DMS53 treated with DMSO at 0.1 percent for 48 hours (cell line): ENCODE data around the gene ZNF804A.

ENCODE experiments used
- DNase-seq: peaks from one replicate; lab custom pipeline; 2025; ENCODE audit not compliant: unreplicated experiment; lab: John Stamatoyannopoulos, UW

The ZNF804A gene

DNA sequence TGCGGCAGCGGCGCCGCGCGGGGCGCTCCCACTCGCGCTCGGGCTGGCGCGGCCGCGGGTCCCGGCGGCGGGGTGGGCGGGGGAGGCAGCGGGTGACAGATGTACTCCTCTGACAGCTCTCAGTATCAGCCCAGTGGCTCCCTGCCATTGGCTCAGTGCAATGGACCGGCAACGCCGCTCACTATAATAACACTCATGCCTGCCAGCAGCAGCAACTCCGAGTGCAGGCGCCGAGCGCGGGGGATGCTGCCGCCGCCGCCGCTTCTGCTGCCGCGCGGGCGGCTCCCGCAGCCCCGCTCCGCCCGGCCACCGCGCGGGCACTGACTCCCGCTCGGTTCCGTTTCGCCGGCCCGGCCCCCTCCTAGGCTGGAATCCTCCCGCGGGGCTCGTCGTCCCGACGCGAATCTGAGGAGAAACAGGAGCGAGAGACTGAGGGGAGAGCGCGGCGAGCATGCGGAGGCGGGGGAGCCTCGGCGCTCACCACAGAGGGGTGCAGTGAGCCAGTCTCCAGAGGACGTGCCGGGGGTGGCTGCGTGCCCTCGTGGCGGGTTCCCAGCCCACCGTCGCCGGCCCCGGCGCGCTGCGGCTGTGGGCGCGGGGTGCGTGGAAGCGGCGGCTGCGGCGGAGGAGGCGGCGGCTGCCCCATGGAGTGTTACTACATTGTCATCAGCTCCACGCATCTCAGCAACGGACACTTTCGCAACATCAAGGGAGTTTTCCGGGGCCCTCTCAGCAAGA lies at the start of gene ZNF804A:
Gene ZNF804A, plus strand, starts transcription at position 214 of the 738 bp plus-strand sequence. Its CDS starts 431 bp downstream, at position 645.
- peak; percentile 60 for DNase-seq

GRCh38 chr2:184549153-184549552 lies 49.2 kb upstream of the ZNF804A start:
- no peak for DNase-seq

- no peak for DNase-seq
Measured at GRCh38 chr2:184551626-184552025, 46.7 kb upstream of the ZNF804A start.

DNA sequence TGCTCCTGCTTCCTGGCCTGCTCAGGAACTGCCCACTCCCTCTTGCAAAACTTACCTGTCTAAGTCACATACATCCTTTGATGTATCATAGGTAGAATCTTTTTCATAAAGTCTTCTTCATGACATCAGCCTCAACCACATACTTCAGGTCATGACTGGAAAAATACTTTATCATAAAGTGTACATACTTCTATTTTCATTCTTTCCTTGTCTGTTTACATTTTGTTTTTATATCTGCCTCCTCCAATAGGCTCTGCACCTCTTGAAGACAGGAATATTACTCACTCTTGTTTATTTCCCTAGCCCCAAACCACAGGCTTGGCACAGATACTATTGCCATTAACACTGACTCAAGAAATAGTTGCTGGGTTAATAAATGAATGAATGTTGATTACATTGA lies 43.6 kb upstream of the ZNF804A start:
- DNase-seq: no peak

GRCh38 chr2:184555352-184555751 lies 43.0 kb upstream of the ZNF804A start:
- no peak for DNase-seq

DNA sequence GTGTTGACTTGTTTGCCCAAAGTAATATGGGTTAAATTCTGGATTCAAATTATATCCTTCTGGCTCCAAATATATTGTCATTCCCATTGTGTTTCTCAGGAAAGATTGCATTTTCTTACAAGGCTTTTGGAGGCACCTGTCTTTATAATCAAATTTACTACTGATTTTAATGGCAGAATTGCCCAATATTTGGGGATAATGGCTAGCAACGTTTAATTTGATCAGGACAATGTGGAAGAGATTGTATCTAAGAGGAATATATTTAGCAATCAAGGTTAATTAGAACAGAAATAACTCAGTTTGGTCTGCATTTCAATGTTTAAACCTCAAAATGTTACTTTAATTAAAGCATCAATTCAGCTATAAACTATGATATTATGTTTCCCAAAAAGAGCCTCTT lies 41.7 kb upstream of the ZNF804A start:
- DNase-seq: no peak

DNA sequence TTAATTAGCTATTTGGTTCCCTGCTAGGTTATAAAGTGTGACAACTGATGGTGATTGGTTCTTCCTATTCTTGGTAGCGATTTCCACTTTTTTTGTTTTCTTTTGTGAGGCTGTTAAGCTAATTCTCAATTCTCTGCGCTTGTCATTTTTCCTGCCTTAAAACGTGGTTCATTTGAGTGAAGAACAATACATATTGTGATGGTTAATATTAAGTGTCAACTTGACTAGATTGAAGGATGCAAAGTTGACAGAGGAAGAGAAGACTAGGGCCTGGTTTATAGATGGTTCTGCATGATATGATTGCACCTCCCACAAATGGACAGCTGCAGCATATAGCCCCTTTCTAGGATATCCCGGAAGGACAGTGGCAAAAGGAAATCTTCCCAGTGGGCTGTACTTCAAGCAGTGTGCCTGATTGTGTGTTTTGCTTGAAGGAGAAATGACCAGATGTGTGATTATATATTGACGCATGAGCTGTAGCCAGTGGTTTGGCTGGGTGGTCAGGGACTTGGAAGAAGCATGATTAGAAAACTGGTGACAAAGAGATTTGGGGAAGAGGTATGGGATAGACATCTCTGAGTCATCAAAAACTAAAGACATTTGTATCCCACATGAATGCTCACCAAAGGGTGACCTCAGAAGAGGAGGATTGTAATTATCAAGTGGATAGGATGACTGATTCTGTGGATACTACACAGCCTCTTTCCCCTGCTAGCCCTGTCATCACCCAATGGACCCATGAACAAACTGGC lies 39.4 kb upstream of the ZNF804A start:
- DNase-seq: no peak

GRCh38 chr2:184560603-184561002 lies 37.7 kb upstream of the ZNF804A start:
- DNase-seq: no peak

DNA sequence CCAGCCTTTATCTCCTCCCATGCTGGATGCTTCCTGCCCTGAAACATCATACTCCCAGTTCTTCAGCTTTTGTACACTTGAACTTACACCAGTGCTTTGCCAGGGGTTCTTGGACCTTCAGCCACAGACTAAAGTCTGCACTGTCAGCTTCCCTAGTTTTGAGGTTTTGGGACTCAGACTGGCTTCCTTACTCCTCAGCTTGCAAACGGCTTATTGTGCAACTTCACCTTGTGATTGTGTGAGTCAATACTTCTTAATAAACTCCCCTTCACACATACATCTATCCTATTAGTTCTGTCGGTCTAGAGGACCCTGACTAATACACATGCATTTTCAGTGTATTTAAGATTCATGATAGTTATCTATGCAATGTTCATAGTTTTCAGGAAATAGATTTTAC lies 35.8 kb upstream of the ZNF804A start:
- no peak for DNase-seq

DNA sequence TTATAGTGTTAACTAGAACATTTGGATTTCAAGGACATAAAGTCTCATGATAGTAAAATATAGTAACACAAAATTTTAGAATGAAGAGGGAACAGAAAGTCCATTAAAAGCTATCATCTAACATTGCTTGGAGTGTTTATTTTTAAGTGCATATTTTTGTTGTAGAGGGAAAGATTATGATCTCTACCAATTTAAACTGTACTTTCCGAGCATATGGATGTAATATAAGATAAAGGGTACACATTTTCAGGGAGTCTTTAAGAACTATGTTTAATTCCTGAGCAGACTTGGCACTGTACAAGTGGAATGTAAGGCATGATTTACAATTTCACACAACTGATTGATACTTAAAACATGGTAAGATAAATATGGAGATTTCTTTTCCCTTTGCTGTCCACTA lies 34.2 kb upstream of the ZNF804A start:
- DNase-seq: no peak

DNA sequence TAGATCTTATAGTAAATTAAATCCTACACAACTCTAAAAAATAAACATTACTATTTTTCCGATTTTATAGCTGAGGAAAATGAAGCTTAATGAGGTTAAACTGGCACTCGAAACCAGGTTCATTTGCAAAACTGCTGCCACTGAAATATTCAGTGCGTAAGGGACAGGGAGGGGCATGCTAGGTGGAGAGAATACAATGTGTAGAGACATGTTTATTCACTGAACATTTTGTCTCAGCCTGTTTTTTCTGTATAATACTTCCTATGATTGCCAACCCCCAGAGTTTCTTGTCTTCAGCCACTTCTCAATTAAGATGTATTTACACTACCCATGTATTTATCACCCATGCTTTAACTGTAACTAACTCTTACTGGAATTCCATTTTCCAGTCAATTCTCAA lies 31.6 kb upstream of the ZNF804A start:
- no peak for DNase-seq

DNA sequence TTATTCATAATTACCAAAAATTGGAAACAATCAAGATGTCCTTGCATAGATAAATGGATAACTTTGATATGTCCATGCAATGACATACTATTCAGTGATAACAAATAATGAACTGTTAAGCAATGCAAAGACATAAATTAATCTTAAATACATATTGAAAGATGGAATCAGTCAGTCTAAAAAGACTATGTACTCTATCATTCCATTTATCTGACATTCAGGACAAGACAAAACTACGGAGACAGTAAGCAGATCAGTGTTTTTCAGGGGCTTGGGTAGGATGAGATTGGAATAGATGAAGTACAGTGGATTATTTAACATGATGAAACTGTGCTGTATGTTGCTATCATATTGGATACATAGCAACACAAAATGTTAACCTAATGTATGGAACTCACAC lies 21.3 kb upstream of the ZNF804A start:
- DNase-seq: no peak

DNA sequence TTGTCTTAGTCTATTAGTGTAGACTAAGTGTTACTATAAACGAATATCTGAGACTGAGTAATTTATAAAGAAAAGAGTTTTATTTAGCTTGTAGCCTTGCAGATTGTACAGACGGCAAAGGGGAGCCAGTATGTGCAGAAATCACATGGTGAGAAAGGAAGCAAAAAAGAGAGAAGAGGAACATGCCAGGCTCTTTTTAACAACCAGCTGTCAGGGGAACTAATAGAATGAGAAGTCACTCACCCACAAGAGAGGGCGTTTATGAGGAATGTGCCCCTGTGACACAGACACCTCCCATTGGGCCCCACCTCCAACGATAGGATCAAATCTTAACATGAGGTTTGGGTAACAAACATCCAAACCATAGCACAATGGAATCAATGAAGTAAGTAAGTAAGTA lies 20.6 kb upstream of the ZNF804A start:
- DNase-seq: no peak

DNA sequence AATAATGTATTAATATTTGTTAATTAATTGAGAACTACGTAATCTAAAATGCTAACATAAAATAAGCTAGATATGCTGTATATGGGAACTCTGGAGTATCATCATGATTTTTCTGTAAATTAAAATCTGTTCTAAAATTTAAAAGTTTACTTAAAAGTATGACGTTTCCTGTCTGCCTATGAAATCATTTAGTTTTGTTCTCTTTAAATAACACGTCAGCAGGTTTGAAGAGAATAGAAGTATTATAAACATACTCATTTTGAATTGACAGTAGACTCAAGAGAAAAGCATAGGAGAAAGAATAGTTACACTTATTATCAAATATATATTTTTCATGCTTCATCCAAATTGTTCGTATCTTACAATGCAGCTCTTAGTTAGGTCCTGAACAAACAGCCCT lies 19.1 kb upstream of the ZNF804A start:
- no peak for DNase-seq

DNA sequence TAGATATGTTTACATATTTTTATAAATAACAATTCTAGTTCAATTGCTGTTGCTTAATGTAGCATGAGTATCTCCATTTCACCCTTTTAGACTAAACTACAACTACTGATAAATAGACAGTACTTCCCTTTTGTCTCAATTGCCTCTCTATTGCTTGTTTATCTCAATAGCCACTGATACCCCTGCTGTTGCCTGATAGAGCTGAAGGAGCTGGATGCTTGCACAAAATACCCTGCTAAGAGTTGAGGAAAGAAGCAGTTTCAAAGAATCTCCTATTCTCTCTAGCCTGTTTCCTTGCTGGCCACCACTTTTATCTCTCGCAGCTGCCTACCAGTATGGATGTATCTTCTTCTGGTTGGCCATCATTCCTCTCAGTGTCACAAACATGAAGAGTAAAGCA lies 16.9 kb upstream of the ZNF804A start:
- no peak for DNase-seq

GRCh38 chr2:184589261-184589660 lies 9.1 kb upstream of the ZNF804A start:
- no peak for DNase-seq

GRCh38 chr2:184596819-184597411 lies 1.4 kb upstream of the ZNF804A start:
- peak; percentile 15 for DNase-seq

GRCh38 chr2:184597571-184597991 lies 748 bp upstream of the ZNF804A start:
- DNase-seq: peak; percentile 29

- no peak for DNase-seq
Measured at GRCh38 chr2:184598002-184598315, 370 bp upstream of the ZNF804A start.

DNA sequence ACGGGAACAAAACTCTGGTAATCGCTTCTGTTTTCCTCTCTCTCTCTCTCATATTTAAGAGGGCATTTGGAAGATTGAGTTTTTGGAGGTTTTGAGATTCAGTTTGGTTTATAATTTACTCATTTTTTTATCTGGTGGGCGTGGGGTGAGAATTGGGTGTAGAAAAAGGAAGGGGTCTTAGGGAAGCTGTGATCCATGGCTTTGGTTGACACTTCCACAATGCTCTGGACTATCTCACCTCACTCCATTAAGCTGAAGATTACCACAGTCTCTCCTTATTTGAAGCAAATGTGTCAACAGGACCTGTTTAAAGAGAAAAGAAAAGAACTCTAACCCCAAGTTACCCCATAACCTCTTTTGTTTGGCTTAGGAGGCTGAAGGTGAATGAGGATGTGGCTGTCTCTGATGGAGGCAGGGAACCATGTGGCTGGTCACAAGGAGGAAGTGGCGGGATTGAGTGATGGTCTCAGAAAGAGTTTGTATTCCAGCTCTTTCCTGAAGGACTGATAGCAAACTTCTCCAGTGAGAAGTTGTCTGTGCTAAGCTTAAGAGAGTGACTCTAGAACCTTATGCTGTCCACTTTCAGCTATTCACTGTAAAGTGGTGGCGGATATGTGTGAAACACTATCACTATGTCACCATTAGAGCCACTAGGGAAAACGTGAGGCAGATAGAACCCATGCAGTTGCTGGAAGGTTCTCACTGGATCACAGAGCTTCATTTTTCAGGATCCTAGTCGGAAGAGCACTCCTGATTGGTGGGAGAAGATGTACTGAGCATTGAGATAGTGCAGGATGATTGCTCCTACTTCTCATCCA lies 934 bp downstream of the ZNF804A start:
- DNase-seq: no peak

DNA sequence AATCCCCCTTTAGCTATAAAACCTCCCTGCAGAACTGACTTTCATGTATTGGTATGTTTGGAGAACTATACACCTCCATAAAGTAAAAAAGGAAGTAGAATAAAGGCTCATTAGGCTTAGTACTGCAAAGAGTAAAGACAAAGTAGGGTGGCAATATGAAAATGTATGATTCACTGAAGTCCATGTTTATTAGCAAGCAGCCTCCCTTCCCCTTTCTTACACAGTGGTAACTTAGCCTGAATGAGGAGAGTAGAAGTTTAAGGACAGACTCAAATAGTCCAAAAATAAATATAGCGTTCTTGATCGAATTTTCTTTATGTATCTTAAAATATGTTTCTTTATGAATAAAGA lies 1.5 kb downstream of the ZNF804A start:
- DNase-seq: no peak

DNA sequence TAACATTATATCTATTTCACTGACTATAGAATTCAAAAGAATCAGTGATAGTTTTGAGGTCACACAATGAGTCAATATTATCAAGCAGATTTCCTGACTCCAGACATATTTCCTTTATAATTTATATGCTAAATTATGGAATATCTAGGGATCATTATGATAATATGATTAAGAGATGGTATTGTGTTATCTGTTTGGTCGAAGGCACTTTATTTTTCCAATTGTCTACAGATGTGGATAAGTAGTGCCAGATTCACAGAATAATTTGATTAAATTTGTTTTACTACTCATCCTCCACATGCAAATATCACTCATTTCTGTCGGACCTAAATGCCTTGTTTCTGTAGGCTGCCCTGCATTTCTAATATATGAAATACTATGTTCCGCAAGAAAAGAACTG lies 4.4 kb downstream of the ZNF804A start:
- DNase-seq: no peak
